Measurements from ENCODE around the gene ADGRF5.

Gene ADGRF5

DNA sequence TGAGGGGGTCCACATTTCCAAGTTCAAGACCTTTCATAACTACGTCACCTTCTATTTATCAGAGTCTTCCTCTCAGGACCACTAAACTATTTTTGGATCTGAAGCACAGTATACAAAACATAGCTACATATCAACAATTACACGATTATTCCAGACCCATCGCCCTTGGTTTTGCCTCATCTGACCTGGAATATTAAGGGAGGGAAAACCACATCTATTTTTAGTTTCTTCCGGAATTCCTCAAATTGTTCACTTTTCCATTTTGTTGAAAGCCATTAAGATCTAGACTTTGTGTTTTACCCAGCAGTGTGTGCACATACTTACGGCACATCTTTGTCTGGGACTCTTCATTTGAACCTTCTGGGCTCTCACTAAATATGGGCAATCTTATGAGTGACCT is 12.0 kb upstream of the ADGRF5 start:
- H2AFZ ChIP-seq (ENCODE audit: low read length), result no peak overlapping the region
- H3K27me3 ChIP-seq (ENCODE audit: insufficient read depth, low read length), result no peaks in the 10 kb centered on the region
- H3K79me2 ChIP-seq (ENCODE audit: insufficient read depth, low read length), result no peaks in the 10 kb centered on the region
- no peak overlapping the region for H3K27ac ChIP-seq (ENCODE audit: low read depth, low read length, poor library complexity, severe bottlenecking)
- no peak overlapping the region for H3K9ac ChIP-seq (ENCODE audit: low read length)
- no peaks in the 10 kb centered on the region for H3F3A ChIP-seq (ENCODE audit: insufficient read depth, low read length)
- no peak overlapping the region for H3K4me2 ChIP-seq (ENCODE audit: low read length)
- no peaks in the 10 kb centered on the region for H3K9me3 ChIP-seq (ENCODE audit: low read length)
- no peaks in the 10 kb centered on the region for H3K9me2 ChIP-seq (ENCODE audit: low read depth, low read length)
- no peak for TF ChIP-seq EZH2 (IDR thresholded peaks at IDR 0.05; ENCODE audit: borderline replicate concordance, low read length)
- TF ChIP-seq, protein P1, sequence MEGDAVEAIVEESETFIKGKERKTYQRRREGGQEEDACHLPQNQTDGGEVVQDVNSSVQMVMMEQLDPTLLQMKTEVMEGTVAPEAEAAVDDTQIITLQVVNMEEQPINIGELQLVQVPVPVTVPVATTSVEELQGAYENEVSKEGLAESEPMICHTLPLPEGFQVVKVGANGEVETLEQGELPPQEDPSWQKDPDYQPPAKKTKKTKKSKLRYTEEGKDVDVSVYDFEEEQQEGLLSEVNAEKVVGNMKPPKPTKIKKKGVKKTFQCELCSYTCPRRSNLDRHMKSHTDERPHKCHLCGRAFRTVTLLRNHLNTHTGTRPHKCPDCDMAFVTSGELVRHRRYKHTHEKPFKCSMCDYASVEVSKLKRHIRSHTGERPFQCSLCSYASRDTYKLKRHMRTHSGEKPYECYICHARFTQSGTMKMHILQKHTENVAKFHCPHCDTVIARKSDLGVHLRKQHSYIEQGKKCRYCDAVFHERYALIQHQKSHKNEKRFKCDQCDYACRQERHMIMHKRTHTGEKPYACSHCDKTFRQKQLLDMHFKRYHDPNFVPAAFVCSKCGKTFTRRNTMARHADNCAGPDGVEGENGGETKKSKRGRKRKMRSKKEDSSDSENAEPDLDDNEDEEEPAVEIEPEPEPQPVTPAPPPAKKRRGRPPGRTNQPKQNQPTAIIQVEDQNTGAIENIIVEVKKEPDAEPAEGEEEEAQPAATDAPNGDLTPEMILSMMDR (IDR thresholded peaks at IDR 0.05; ENCODE audit: low read length), result no peak
- H3K4me1 ChIP-seq (ENCODE audit: insufficient read depth, low read length, severe bottlenecking), result no peaks in the 10 kb centered on the region
- no peak overlapping the region for H3K4me3 ChIP-seq (ENCODE audit: low read depth, low read length, poor library complexity, severe bottlenecking)
- H3K36me3 ChIP-seq (ENCODE audit: insufficient read depth, low read length), result no peaks in the 10 kb centered on the region
- H4K20me1 ChIP-seq (ENCODE audit: insufficient read depth, low read length), result no peaks in the 10 kb centered on the region

DNA sequence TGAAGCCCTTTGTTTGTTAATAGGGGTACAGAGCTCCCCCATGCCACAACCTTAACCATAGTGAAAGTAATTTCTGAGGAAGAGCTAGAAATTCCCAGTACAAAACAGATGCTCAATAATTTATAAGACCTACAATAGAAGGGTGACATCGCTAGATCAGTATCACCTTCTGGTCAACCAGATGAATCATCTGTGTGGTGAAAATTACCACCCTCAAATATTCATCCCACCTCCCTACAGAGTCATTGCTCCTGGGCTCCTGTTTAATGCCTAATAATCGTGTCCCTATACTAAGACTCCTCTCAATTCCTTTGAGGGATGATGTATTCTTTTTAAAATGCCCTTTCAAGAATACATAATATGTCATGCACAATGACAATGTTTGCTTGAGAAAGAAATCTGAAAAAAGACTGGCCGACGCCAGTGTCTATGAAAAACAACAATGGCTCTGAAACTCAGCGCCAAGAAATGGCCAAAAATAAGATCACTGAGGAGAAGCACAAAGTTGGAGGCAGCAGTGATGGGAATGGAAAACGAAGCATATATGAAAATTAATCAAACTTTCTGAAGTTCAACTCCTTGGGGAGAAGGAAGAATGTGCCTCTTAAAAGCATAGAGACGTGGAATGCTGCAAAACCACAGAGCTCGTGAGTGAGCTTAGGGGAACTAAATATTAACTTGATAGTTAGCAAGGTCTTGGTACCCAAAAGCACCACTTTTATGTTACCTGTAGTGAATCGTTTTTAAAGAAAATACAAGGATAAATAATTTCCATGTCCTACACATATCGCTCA is 11.0 kb upstream of the ADGRF5 start:
- Histone ChIP-seq H3K4me2 (ENCODE audit: low read length) (no peak overlapping the region), H4K20me1 (ENCODE audit: insufficient read depth, low read length) (no peaks in the 10 kb centered on the region)

DNA sequence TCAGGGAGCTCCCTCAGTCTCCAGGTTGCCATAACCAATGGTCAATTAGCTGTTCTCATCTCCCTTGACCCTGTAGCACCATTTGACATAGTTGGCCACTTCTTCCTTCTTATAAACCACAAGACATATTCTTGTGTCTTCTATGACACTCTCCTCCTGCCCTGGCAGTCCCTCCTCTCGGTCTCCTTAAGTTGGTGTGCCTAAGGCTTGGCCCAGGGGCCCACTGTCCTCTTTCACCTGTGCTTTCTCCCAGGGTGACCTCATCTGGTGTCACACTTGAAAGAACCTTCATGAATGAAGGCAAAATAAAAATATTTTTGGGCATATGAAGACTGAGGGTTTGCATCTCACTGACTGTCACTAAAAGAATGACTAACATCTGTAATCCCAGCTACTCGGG is 9.7 kb upstream of the ADGRF5 start:
- Histone ChIP-seq H3K27ac (ENCODE audit: low read depth, low read length, poor library complexity, severe bottlenecking) (no peak overlapping the region), H3K4me2 (ENCODE audit: low read length) (no peak overlapping the region), H3K4me3 (ENCODE audit: low read depth, low read length, poor library complexity, severe bottlenecking) (no peak overlapping the region), H3K27me3 (ENCODE audit: insufficient read depth, low read length) (no peaks in the 10 kb centered on the region), H3K4me1 (ENCODE audit: insufficient read depth, low read length, severe bottlenecking) (no peaks in the 10 kb centered on the region), H3K9ac (ENCODE audit: low read length) (no peak overlapping the region), H3K79me2 (ENCODE audit: insufficient read depth, low read length) (no peaks in the 10 kb centered on the region), H3K9me2 (ENCODE audit: low read depth, low read length) (no peaks in the 10 kb centered on the region), H3K9me3 (ENCODE audit: low read length) (no peaks in the 10 kb centered on the region), H2AFZ (ENCODE audit: low read length) (no peak overlapping the region), H3F3A (ENCODE audit: insufficient read depth, low read length) (no peaks in the 10 kb centered on the region), H3K36me3 (ENCODE audit: insufficient read depth, low read length) (no peaks in the 10 kb centered on the region), H4K20me1 (ENCODE audit: insufficient read depth, low read length) (no peaks in the 10 kb centered on the region)
- TF ChIP-seq, protein P1 (IDR thresholded peaks at IDR 0.05; ENCODE audit: low read length), result no peak
- no peak for TF ChIP-seq EZH2 (IDR thresholded peaks at IDR 0.05; ENCODE audit: borderline replicate concordance, low read length)

More for the DNA sequence above, 11.0 kb upstream of the ADGRF5 start:
- Histone ChIP-seq H3K9ac (ENCODE audit: low read length) (no peak overlapping the region), H2AFZ (ENCODE audit: low read length) (no peak overlapping the region), H3F3A (ENCODE audit: insufficient read depth, low read length) (no peaks in the 10 kb centered on the region), H3K9me2 (ENCODE audit: low read depth, low read length) (no peaks in the 10 kb centered on the region), H3K36me3 (ENCODE audit: insufficient read depth, low read length) (no peaks in the 10 kb centered on the region), H3K4me3 (ENCODE audit: low read depth, low read length, poor library complexity, severe bottlenecking) (no peak overlapping the region), H3K4me1 (ENCODE audit: insufficient read depth, low read length, severe bottlenecking) (no peaks in the 10 kb centered on the region), H3K79me2 (ENCODE audit: insufficient read depth, low read length) (no peaks in the 10 kb centered on the region), H3K27ac (ENCODE audit: low read depth, low read length, poor library complexity, severe bottlenecking) (no peak overlapping the region), H3K27me3 (ENCODE audit: insufficient read depth, low read length) (no peaks in the 10 kb centered on the region), H3K9me3 (ENCODE audit: low read length) (no peaks in the 10 kb centered on the region)
- no peak for TF ChIP-seq EZH2 (IDR thresholded peaks at IDR 0.05; ENCODE audit: borderline replicate concordance, low read length)
- TF ChIP-seq, protein P1 (IDR thresholded peaks at IDR 0.05; ENCODE audit: low read length), result no peak
